Pancreas (tissue), 10 donors: ENCODE results near the gene BMF. TPM values are rescaled to one million over a fixed set of nuclear protein-coding genes. Genes with fewer than 3 reads are reported as not detected.
A peak's percentile ranks its signal among the peaks of the same experiment; 100 is the strongest.
"Not testable (repeated sequence)": the region's sequence is repeated elsewhere in the genome, so short reads cannot be mapped to it uniquely, and the experiment has no call there.

Experiments
- ATAC-seq, 4 donors: fragments of 200-7000 bp; cut with Tn5 transposase; one replicate each; pipeline versions ENCODE4 v1.8.0 to v1.9.1; 2020; ENCODE audit warnings: mild to moderate bottlenecking in 4 of 4, moderate library complexity in 4 of 4
- DNase-seq, 6 donors: peaks; one replicate each; pipeline ENCODE4 v3.0.0-alpha.2; 2020
- FAIRE-seq: peaks from 2 replicates; lab custom pipeline; 2012; peaks lifted over from hg19 to GRCh38; lab: Jason Lieb, UNC
- H3K27ac ChIP-seq, 4 donors: fragments of 200-600 bp; sonication (generic); 1 replicate in 3 of 4; 2 replicates in 1 of 4; pipeline versions ENCODE4 v1.5.0 to v1.8.0; 2020
- H3K27me3 ChIP-seq, 4 donors: fragments of 200-600 bp; one replicate each; pipeline ENCODE4 v1.8.0; 2021
- H3K36me3 ChIP-seq, 3 donors: fragments of 200-600 bp; sonication (generic) in 1 of 3; one replicate each; pipeline versions ENCODE4 v1.5.0 to v1.8.0; 2020 to 2021
- H3K4me1 ChIP-seq, 3 donors: fragments of 200-600 bp; one replicate each; pipeline ENCODE4 v1.8.0; 2021
- H3K4me3 ChIP-seq, 4 donors: fragments of 200-600 bp; sonication (generic) in 2 of 4; one replicate each; pipeline versions ENCODE4 v1.5.0 to v1.8.0; 2020 to 2021
- H3K9me3 ChIP-seq, 4 donors: fragments of 200-600 bp; one replicate each; pipeline ENCODE4 v1.8.0; 2021
- WGBS, 2 donors: extraction: QIAGEN DNeasy Blood & Tissue Kit; methylation state at CpG; one replicate each; pipeline ENCODE4 v1.1.7; 2013; 5-methylcytosine and 5-hydroxymethylcytosine counted together
- intact Hi-C, 3 donors: fragments of 100-400 bp; cut with DNase I; formaldehyde crosslinking; loops; one replicate each; pipeline versions ENCODE4 v1.11.1 to v1.14.2; 2022
- polyA plus RNA-seq, 2 donors: library from polyadenylated mRNA; stranded (reverse); fragments of 200-250 nt; gene quantifications; one replicate each; pipeline ENCODE4 v1.2.3, GENCODE V29; 2013
- total RNA-seq, 6 donors: library from RNA; stranded (reverse); fragmentation: NEBNext Ultra II Directional in 4 of 6; extraction: Animal tissue kit (Norgen Biotek cat#: 25700) in 4 of 6; gene quantifications; one replicate each; pipeline versions ENCODE4 v1.2.1 to v1.2.4, GENCODE V29; 2021 to 2023
- TF ChIP-seq, protein P1 (sequence below), 4 donors: fragments of 200-600 bp; sonication (generic) in 3 of 4; IDR thresholded peaks; one replicate each; pipeline versions ENCODE4 v1.5.0 to v1.8.0; 2021; ENCODE audit warnings: antibody characterized with exemption in 4 of 4
- donor health status: healthy with polysubstance abuse.
- donor health status: DM: no; HTN: no; CAD: no; lungs with moderate emphysema.
- donor health status: DM: no; HTN: no; CAD: no.
- donor health status: control.
- donor health status: control.
- donor health status: Bipolar disorder and iron deficiency.
- donor health status: DM: yes; HTN: yes; CAD: no.
- donor health status: DM: no; HTN: no; CAD: no.
- donor health status: DM: no; HTN: no; CAD: no.
- donor health status: DM: yes; HTN: yes; CAD: no.

BMF gene, protein sequence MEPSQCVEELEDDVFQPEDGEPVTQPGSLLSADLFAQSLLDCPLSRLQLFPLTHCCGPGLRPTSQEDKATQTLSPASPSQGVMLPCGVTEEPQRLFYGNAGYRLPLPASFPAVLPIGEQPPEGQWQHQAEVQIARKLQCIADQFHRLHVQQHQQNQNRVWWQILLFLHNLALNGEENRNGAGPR
- total RNA-seq (10 to 100 TPM in 3 of 6 donors, 1 to 10 TPM in 3; 4.1 to 25.9 (median 8.5) TPM), polyA plus RNA-seq (1 to 10 TPM; 4.3 to 4.8 TPM)

DNA sequence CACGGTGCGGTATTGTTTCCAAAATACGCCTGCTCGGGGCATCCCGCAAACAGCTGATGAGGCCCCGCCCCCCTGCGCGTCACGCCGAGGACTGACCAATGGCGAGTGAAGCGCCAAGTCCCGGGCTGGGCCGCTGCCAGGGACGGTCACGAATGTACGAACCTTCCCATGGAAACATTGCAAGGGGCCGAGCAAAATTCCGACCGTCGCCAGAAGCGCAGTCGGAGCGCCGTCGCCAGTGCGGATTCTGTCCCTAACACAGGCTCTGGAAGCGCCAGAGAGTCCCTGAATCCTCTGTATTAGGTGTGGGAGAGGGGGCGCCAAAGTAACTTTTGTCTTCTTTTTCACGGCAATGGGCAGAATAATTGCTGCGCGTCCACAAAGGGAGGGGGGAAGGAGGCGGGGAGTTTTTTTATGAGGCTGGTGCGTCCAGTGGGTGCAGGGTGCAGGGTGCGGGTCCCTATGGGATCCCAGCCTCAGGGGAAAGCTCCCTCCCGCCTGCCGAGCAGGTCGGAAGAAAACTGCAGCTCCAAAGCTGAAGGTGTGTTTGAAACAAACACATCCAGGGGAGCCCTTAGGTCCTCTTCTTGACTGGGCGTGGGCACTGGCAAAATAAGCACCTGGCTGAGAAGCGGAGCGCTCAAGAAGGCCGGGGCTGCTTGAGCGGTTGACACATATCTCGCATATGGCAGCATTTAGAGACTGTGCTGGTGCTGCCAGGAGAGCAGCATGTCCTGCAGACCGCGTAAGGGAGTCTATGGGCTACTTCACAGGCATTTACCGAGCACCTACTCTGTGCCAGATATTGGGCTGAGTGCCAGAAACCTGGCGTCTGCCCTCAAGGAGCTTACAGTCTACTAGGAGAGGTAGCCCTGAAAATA lies at the start of gene BMF:
TSS of gene BMF (minus strand) at position 25 of the 881 bp plus-strand sequence. CDS start 2,793 bp downstream, outside the sequence.
- intact Hi-C loops: no loop called here
- peak; percentile 23 for FAIRE-seq

DNA sequence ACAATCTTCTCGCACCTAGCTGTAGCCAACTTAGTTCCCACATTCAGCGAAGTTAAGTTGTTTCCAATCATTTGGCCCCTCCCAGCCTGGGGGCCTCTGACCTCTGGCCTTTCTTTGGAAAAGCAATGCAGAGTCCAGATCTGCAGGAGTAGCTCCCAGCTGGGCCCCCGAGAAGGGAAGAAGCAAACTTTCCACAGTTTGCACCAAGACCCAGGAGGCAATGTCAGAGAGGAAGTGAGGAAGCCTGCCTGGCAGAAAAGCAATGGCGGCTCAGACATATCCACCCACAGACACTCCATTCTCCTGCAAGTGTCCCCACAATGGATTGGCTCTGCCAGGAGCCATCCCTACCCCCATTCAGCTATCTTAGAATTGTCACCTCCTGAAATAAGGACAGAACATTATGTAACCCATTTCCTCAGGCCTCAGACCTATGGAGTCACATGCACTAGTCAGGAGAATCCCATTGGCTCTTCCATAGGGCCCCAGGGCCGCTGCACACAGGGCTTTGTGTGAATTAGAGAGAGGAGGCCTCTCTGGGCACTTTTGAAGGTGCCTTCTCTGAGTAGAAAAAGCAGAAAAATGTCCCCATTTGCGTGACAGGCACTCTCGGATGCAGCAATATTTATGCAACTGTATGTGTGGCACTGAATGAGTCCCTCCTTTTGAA lies 49.2 kb upstream of the BMF start:
- TF ChIP-seq, protein P1, sequence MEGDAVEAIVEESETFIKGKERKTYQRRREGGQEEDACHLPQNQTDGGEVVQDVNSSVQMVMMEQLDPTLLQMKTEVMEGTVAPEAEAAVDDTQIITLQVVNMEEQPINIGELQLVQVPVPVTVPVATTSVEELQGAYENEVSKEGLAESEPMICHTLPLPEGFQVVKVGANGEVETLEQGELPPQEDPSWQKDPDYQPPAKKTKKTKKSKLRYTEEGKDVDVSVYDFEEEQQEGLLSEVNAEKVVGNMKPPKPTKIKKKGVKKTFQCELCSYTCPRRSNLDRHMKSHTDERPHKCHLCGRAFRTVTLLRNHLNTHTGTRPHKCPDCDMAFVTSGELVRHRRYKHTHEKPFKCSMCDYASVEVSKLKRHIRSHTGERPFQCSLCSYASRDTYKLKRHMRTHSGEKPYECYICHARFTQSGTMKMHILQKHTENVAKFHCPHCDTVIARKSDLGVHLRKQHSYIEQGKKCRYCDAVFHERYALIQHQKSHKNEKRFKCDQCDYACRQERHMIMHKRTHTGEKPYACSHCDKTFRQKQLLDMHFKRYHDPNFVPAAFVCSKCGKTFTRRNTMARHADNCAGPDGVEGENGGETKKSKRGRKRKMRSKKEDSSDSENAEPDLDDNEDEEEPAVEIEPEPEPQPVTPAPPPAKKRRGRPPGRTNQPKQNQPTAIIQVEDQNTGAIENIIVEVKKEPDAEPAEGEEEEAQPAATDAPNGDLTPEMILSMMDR (IDR thresholded peaks at IDR 0.05): no peak
- intact Hi-C loops: no loop called here
- 91 to 92% methylated on average over 7 of the region's 7 CpGs for WGBS, 2 donors

More for the DNA sequence above, at the start of gene BMF:
- H3K36me3 ChIP-seq: no peaks in the 10 kb centered on the region
- H3K27me3 ChIP-seq: no peaks in the 10 kb centered on the region
- DNase-seq (peak; percentile 99 to 100 (median 100)), ATAC-seq (peak; percentile 75 to 85 (median 81))
- no peaks in the 10 kb centered on the region for H3K9me3 ChIP-seq
- H3K4me3 ChIP-seq: peak within 1 kb of the TSS; percentile 81 to 91 (median 86)
- peak within 1 kb of the TSS; percentile 64 to 93 (median 86) for H3K27ac ChIP-seq
- TF ChIP-seq, protein P1 (IDR thresholded peaks at IDR 0.05): peak in 2 of 4 donors; percentile 13 to 18
- 2 to 3% methylated on average over 48 of the region's 48 CpGs for WGBS, 2 donors
- peaks cover 18 to 30% (median 30%) of the 10 kb centered on the region in 3 donors for H3K4me1 ChIP-seq

DNA sequence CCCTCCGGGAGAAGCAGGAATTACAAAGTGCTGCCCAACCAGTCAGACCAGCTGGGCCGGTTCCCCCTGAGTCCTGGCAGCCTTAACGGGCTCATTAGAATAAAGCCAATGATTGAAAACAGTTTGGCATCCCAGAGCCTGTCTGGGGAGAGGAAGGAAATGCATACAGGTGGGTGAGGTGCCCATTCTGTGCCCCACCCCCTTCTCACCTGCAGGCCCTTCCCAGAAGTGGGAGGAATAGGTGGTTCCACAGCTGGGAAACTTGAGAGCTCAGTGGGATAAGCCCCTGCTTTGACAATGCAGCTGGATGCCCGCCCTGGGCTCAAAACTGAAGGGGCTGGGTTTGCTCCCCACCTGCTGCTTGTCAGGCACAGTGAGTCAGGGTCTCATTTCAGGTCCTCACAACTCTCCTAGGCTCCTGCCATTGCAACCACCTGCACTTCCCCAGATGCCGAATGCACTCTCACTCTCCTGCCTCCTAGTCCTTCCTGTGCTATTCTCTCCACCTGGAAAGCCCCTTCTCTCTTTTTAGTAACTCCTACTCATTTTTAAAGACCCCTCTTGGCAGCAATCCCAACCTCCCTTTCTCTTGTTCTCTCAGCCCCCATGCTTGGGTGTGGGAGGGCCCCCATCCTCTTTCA lies 46.7 kb upstream of the BMF start:
- ATAC-seq (peak; percentile 92 to 97 (median 96)), FAIRE-seq (no peak), DNase-seq (peak; percentile 66 to 86 (median 78))
- H3K9me3 ChIP-seq: no peaks in the 10 kb centered on the region
- no peaks in the 10 kb centered on the region for H3K27me3 ChIP-seq
- peak overlapping the region in 2 of 4 donors; percentile 79 for H3K27ac ChIP-seq
- 26 to 32% methylated on average over 4 of the region's 5 CpGs for WGBS, 2 donors
- H3K36me3 ChIP-seq: no peaks in the 10 kb centered on the region
- H3K4me1 ChIP-seq: peaks cover 6 to 13% (median 10%) of the 10 kb centered on the region in 3 donors
- intact Hi-C loops: no loop called here
- TF ChIP-seq, protein P1 (IDR thresholded peaks at IDR 0.05): no peak
- no peak overlapping the region for H3K4me3 ChIP-seq

More for the DNA sequence above, 49.2 kb upstream of the BMF start:
- H3K36me3 ChIP-seq: no peaks in the 10 kb centered on the region
- ATAC-seq: no peak
- no peak overlapping the region for H3K4me3 ChIP-seq
- H3K4me1 ChIP-seq: peaks cover 6 to 13% (median 10%) of the 10 kb centered on the region in 3 donors
- DNase-seq: no peak
- H3K27ac ChIP-seq: no peak overlapping the region
- FAIRE-seq: no peak
- no peaks in the 10 kb centered on the region for H3K27me3 ChIP-seq
- H3K9me3 ChIP-seq: no peaks in the 10 kb centered on the region

DNA sequence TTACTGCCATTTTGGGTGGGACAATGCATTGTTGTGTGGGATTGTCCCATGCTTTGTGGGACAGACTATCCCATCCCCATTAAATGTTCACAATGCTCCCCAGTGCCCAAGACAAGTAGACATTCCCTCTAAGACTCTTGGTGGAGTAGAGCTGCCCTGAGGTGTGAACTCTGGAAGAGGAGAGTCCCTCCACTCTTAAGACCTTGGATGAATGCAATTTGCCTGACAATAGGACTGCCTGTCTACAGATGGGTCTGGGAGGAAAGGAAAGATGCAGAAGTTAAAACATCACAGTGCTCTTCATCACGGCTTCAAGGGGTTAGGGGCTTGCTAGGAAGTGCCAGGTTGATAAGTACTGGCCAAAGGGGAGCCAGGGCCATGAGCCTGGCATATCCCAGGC lies 46.1 kb upstream of the BMF start:
- H3K27ac ChIP-seq: not testable (repeated sequence)

More for the DNA sequence above, 46.1 kb upstream of the BMF start:
- H3K4me3 ChIP-seq, H3K27me3 ChIP-seq, H3K9me3 ChIP-seq, DNase-seq, FAIRE-seq, H3K36me3 ChIP-seq: not testable (repeated sequence)
- WGBS, 2 donors: 15% methylated on average over 1 of the region's 1 CpG; no CpG with 5 or more reads in 1 of the 2 donors
- H3K4me1 ChIP-seq: peaks cover 6 to 13% (median 10%) of the 10 kb centered on the region in 3 donors
- ATAC-seq: peak in 1 of 4 donors; percentile 16
- intact Hi-C loops: loop anchor here in 1 of 3 donors (5.0 kb wide), 1 partner anchor 38 kb away; no protein-coding TSS in a partner anchor
